K562 (cell line): Measurements from ENCODE around the gene CLSTN2. TPM values are rescaled to one million over a fixed set of nuclear protein-coding genes. Genes with fewer than 3 reads are reported as not detected.

Experiments used
- ATAC-seq: fragments of 200-7000 bp; cut with Tn5 transposase; 3 replicates; pipeline ENCODE4 v1.9.1; 2020; ENCODE audit warnings: moderate library complexity
- BruUV-seq: library from RNA; stranded (reverse); fragments of 400-500 nt; replicated peaks from 2 replicates; lab custom pipeline; 2021; lab: Mats Ljungman, UMichigan
- CTCF ChIA-PET: fragments of 300-600 bp; formaldehyde crosslinking; extraction: SDS; loops from one replicate; lab custom pipeline; 2021; ENCODE audit warnings: low intra/inter-chr PET ratio; lab: Yijun Ruan, JAX
- POLR2A ChIA-PET: fragments of 300-600, 350-650 bp; sonication (Branson Sonifier 250); formaldehyde crosslinking; extraction: SDS; loops from one replicate; lab custom pipeline; 2021; ENCODE audit warnings: antibody characterized with exemption, inconsistent platforms; lab: Yijun Ruan, JAX
- DNase-seq, 4 experiments: peaks; one replicate each; pipeline versions ENCODE4 v3.0.0 to v3.0.0-alpha.2; 2011 to 2018; ENCODE audit warnings: low spot score in 3 of 4, mixed read lengths in 3 of 4; ENCODE audit errors: extremely low read depth in 1 of 4
- FAIRE-seq: peaks from 2 replicates; lab custom pipeline; 2011; peaks lifted over from hg19 to GRCh38; lab: Jason Lieb, UNC
- H2AFZ ChIP-seq: 2 replicates; pipeline ENCODE4 v1.6.0; 2011; ENCODE audit warnings: low read depth, low read length, control low read depth, inconsistent platforms
- H3K27ac ChIP-seq: fragments of 200-600 bp; 3 replicates; pipeline ENCODE4 v1.8.0; 2011; ENCODE audit warnings: low read depth, mild to moderate bottlenecking, control low read depth, inconsistent platforms, low read length, moderate library complexity, mixed read lengths; ENCODE audit errors: extremely low read depth
- H3K27me3 ChIP-seq, 2 experiments: fragments of 300-600 bp in 1 of 2; 2 replicates in 1 of 2; 3 replicates in 1 of 2; pipeline versions ENCODE4 v1.6.0 to v1.8.0; 2011; ENCODE audit warnings: inconsistent platforms in 2 of 2, low read length in 2 of 2, mild to moderate bottlenecking in 1 of 2, mixed read lengths in 1 of 2, moderate library complexity in 1 of 2; ENCODE audit not compliant: control insufficient read depth in 2 of 2, insufficient read depth in 2 of 2
- H3K36me3 ChIP-seq: fragments of 300-600 bp; 3 replicates; pipeline ENCODE4 v1.8.0; 2011; ENCODE audit warnings: mild to moderate bottlenecking, low read length, inconsistent platforms; ENCODE audit not compliant: control insufficient read depth, insufficient read depth
- H3K4me1 ChIP-seq, 2 experiments: fragments of 200-600 bp in 1 of 2; replicated peaks in 1 of 2; 2 replicates in 1 of 2; 3 replicates in 1 of 2; pipeline versions ENCODE4 v1.5.1 to v1.8.0; 2011; ENCODE audit warnings: inconsistent platforms in 2 of 2, low read length in 2 of 2, mild to moderate bottlenecking in 1 of 2, mixed read lengths in 1 of 2, moderate library complexity in 1 of 2; ENCODE audit not compliant: control insufficient read depth in 2 of 2, insufficient read depth in 2 of 2
- H3K4me2 ChIP-seq: 2 replicates; pipeline ENCODE4 v1.6.1; 2011; ENCODE audit warnings: low read length, control low read depth, inconsistent platforms, mixed read lengths; ENCODE audit not compliant: insufficient read depth
- H3K4me3 ChIP-seq: fragments of 200-600 bp; sonication (generic), shearing (Covaris generic); 2 replicates; pipeline ENCODE4 v1.5.1; 2016; ENCODE audit warnings: control low read depth, inconsistent platforms
- H3K79me2 ChIP-seq: fragments of 200-600 bp; 3 replicates; pipeline ENCODE4 v1.8.0; 2011; ENCODE audit warnings: low read length, inconsistent platforms; ENCODE audit not compliant: control insufficient read depth, insufficient read depth
- H3K9ac ChIP-seq, 2 experiments: 2 replicates each; pipeline versions ENCODE4 v1.6.0 to v1.6.1; 2011; ENCODE audit warnings: low read depth in 2 of 2, low read length in 2 of 2, control low read depth in 1 of 2, inconsistent platforms in 1 of 2, mild to moderate bottlenecking in 1 of 2, mixed read lengths in 1 of 2; ENCODE audit not compliant: insufficient read depth in 1 of 2
- H3K9me1 ChIP-seq: one replicate; pipeline ENCODE4 v1.6.0; 2011; ENCODE audit warnings: inconsistent platforms, mild to moderate bottlenecking, low read length, moderate library complexity; ENCODE audit not compliant: control insufficient read depth, insufficient read depth
- H3K9me3 ChIP-seq: replicated peaks from 2 replicates; pipeline ENCODE4 v1.5.1; 2011; ENCODE audit warnings: low read depth, low read length, inconsistent platforms; ENCODE audit not compliant: control insufficient read depth, insufficient read depth
- H4K20me1 ChIP-seq: replicated peaks from 2 replicates; pipeline ENCODE4 v1.6.1; 2011; ENCODE audit warnings: low read length, inconsistent platforms, mixed read lengths; ENCODE audit not compliant: control insufficient read depth, insufficient read depth
- CBFA2T2 ChIP-seq: fragments of 450-650 bp; conservative IDR thresholded peaks from 2 replicates; pipeline ENCODE4 v1.6.1; 2017; ENCODE audit warnings: mild to moderate bottlenecking
- CBX5 ChIP-seq: IDR thresholded peaks from 2 replicates; pipeline ENCODE4 v1.6.1; 2014; ENCODE audit warnings: low read depth, borderline replicate concordance
- FOXJ2 ChIP-seq: fragments of 200-800 bp; sonication (Bioruptor generic); IDR thresholded peaks from 2 replicates; pipeline ENCODE4 v1.6.1; 2016; ENCODE audit warnings: missing genetic modification characterization, missing compliant biosample characterization
- GTF2F1 ChIP-seq: IDR thresholded peaks from 2 replicates; pipeline ENCODE4 v1.6.1; 2011; ENCODE audit warnings: low read depth, low read length, improper control_type of control experiment
- MAX ChIP-seq: sonication (generic); formaldehyde crosslinking; IDR thresholded peaks from 2 replicates; pipeline ENCODE4 v1.9.0; 2022; ENCODE audit warnings: mild to moderate bottlenecking, missing genetic modification reagents
- PKNOX1 ChIP-seq: fragments of 450-650 bp; IDR thresholded peaks from 2 replicates; pipeline ENCODE4 v1.6.1; 2016
- RBBP5 ChIP-seq: fragments of 200-600 bp; sonication (generic); IDR thresholded peaks from 2 replicates; pipeline ENCODE4 v1.6.1; 2012; ENCODE audit warnings: borderline replicate concordance, mild to moderate bottlenecking, low read length, control low read depth, inconsistent platforms; ENCODE audit not compliant: insufficient read depth, poor library complexity, severe bottlenecking
- TBL1XR1 ChIP-seq, 2 experiments: IDR thresholded peaks; 2 replicates each; pipeline ENCODE4 v1.6.1; 2012; ENCODE audit warnings: improper control_type of control experiment in 2 of 2, low read length in 2 of 2, mild to moderate bottlenecking in 1 of 2
- ZMIZ1 ChIP-seq, 2 experiments: fragments of 150-350 bp in 1 of 2; IDR thresholded peaks; 2 replicates each; pipeline ENCODE4 v1.6.1; 2012 to 2016; ENCODE audit warnings: low read depth in 2 of 2, low read length in 2 of 2, mild to moderate bottlenecking in 1 of 2, moderate library complexity in 1 of 2
- ZNF316 ChIP-seq: fragments of 450-650 bp; IDR thresholded peaks from 2 replicates; pipeline ENCODE4 v1.6.1; 2016
- ZNF592 ChIP-seq: fragments of 450-650 bp; IDR thresholded peaks from 2 replicates; pipeline ENCODE4 v1.6.1; 2017; ENCODE audit warnings: antibody characterized with exemption, mild to moderate bottlenecking
- ZNF699 ChIP-seq: fragments of 250-450 bp; sonication (Bioruptor Pico); IDR thresholded peaks from 2 replicates; pipeline ENCODE4 v1.8.0; 2021; ENCODE audit warnings: mild to moderate bottlenecking, moderate library complexity; ENCODE audit not compliant: insufficient replicate concordance
- in situ Hi-C: fragments of 300-500 bp; cut with MboI; formaldehyde crosslinking; loops from 4 replicates; pipeline ENCODE4 v1.15.0; 2018; ENCODE audit warnings: inconsistent platforms, mixed read lengths
- intact Hi-C: fragments of 100-400 bp; cut with micrococcal nuclease; formaldehyde crosslinking; loops from 2 replicates; pipeline ENCODE4 v1.14.2; 2022
- polyA plus RNA-seq, 8 experiments: library from polyadenylated mRNA; depleted of rRNA in 4 of 8; stranded (reverse) in 5 of 8; unstranded in 3 of 8; fragments of >200 nt; fragmentation: Nextera tagmentation in 2 of 8; fragmentation: Illumina TruSeq in 1 of 8; extraction: Ambion mirVana in 2 of 8; extraction: Trizol in 1 of 8; gene quantifications; 2 replicates each; pipeline versions ENCODE4 v1.2.1 to v1.2.3, GENCODE V29; 2011 to 2014; ENCODE audit warnings: inconsistent platforms in 1 of 8, missing spikeins in 1 of 8
- total RNA-seq, 7 experiments: library from RNA; depleted of rRNA in 6 of 7; stranded (reverse); fragments of >200 nt in 6 of 7; fragmentation: Illumina TruSeq in 2 of 7; extraction: Trizol in 2 of 7; gene quantifications; 2 replicates each; pipeline versions ENCODE4 v1.2.1 to v1.2.3, GENCODE V29; 2011 to 2021; ENCODE audit warnings: low replicate concordance in 1 of 7
- TF ChIP-seq, protein P1 (sequence below): fragments of 450-650 bp; formaldehyde crosslinking; IDR thresholded peaks from 2 replicates; pipeline ENCODE4 v1.4.0; 2020; ENCODE audit warnings: mild to moderate bottlenecking, mixed read lengths

The CLSTN2 gene
- total and polyA plus RNA-seq, 9 of the 15 experiments (the other 6 are each of a cell fraction or from before 2014, with no cell fraction given) = 0.02 to 0.04 (median 0.04) TPM; not detected in 6

- ATAC-seq (no peak), DNase-seq (no peak), FAIRE-seq (no peak)
- Histone ChIP-seq H3K36me3 (no peaks in the 10 kb centered on the region), H3K4me1 (no peaks in the 10 kb centered on the region), H3K4me2 (no peak overlapping the region), H3K27ac (no peak overlapping the region), H3K4me3 (no peak overlapping the region), H3K9ac (no peak overlapping the region), H3K27me3 (no peaks in the 10 kb centered on the region), H4K20me1 (no peaks in the 10 kb centered on the region), H3K79me2 (no peaks in the 10 kb centered on the region), H3K9me1 (no peaks in the 10 kb centered on the region), H2AFZ (no peak overlapping the region), H3K9me3 (no peaks in the 10 kb centered on the region)
- intact Hi-C loops = no loop called here
- in situ Hi-C loops = no loop called here
- ChIA-PET POLR2A (no interaction called here), CTCF (no interaction called here)
- no peak for TF ChIP-seq RBBP5
- no peak for TF ChIP-seq GTF2F1
- TF ChIP-seq ZNF592 = no peak
- no peak for TF ChIP-seq CBFA2T2
- no peak for TF ChIP-seq TBL1XR1 (IDR thresholded peaks at IDR 0.05; ENCODE audit: low read length in 2 of 2)
- TF ChIP-seq FOXJ2 (tag) = no peak
- no peak for TF ChIP-seq MAX (CRISPR knock-in tag)
- no peak for TF ChIP-seq PKNOX1
- TF ChIP-seq ZNF316 = no peak
- TF ChIP-seq ZMIZ1 (IDR thresholded peaks at IDR 0.05; ENCODE audit: low read depth in 2 of 2, low read length in 2 of 2) = no peak
- TF ChIP-seq ZNF699 = no peak
- TF ChIP-seq, protein P1, sequence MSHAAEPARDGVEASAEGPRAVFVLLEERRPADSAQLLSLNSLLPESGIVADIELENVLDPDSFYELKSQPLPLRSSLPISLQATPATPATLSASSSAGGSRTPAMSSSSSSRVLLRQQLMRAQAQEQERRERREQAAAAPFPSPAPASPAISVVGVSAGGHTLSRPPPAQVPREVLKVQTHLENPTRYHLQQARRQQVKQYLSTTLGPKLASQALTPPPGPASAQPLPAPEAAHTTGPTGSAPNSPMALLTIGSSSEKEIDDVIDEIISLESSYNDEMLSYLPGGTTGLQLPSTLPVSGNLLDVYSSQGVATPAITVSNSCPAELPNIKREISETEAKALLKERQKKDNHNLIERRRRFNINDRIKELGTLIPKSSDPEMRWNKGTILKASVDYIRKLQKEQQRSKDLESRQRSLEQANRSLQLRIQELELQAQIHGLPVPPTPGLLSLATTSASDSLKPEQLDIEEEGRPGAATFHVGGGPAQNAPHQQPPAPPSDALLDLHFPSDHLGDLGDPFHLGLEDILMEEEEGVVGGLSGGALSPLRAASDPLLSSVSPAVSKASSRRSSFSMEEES (CRISPR knock-in tag) = no peak
- TF ChIP-seq CBX5 = no peak
- BruUV-seq = no TSS peak
These were observed 47.6 kb upstream of the CLSTN2 start for GRCh38 chr3:139887431-139887830.
